Astrocyte of the spinal cord (primary cell): ENCODE data around the gene DGAT2.

Source experiments
- DNase-seq: peaks from one replicate; pipeline ENCODE4 v3.0.0; 2011; ENCODE audit warnings: low read depth, low spot score
- H3K4me3 ChIP-seq: 2 replicates; pipeline ENCODE4 v1.5.1; 2011; ENCODE audit warnings: low read depth, mild to moderate bottlenecking, low read length, moderate library complexity
- in situ Hi-C: cut with HindIII; loops from 2 replicates; pipeline ENCODE4 v1.10.0; 2017; ENCODE audit warnings: low sequenced_read_pairs
- TF ChIP-seq, protein P1 (sequence below): IDR thresholded peaks from 2 replicates; pipeline ENCODE4 v1.5.1; 2012; ENCODE audit warnings: low read depth, mild to moderate bottlenecking, low read length, inconsistent platforms

Gene DGAT2

GRCh38 chr11:75840522-75840921, 71.9 kb downstream of the DGAT2 start:
- in situ Hi-C loops: no loop called here

GRCh38 chr11:75841739-75842138, 73.2 kb downstream of the DGAT2 start:
- TF ChIP-seq, protein P1, sequence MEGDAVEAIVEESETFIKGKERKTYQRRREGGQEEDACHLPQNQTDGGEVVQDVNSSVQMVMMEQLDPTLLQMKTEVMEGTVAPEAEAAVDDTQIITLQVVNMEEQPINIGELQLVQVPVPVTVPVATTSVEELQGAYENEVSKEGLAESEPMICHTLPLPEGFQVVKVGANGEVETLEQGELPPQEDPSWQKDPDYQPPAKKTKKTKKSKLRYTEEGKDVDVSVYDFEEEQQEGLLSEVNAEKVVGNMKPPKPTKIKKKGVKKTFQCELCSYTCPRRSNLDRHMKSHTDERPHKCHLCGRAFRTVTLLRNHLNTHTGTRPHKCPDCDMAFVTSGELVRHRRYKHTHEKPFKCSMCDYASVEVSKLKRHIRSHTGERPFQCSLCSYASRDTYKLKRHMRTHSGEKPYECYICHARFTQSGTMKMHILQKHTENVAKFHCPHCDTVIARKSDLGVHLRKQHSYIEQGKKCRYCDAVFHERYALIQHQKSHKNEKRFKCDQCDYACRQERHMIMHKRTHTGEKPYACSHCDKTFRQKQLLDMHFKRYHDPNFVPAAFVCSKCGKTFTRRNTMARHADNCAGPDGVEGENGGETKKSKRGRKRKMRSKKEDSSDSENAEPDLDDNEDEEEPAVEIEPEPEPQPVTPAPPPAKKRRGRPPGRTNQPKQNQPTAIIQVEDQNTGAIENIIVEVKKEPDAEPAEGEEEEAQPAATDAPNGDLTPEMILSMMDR: no peak
- H3K4me3 ChIP-seq: no peak overlapping the region
- in situ Hi-C loops: no loop called here
- no peak for DNase-seq

More at GRCh38 chr11:75840522-75840921, 71.9 kb downstream of the DGAT2 start:
- no peak for DNase-seq
- no peak overlapping the region for H3K4me3 ChIP-seq
- TF ChIP-seq, protein P1: no peak

DNA sequence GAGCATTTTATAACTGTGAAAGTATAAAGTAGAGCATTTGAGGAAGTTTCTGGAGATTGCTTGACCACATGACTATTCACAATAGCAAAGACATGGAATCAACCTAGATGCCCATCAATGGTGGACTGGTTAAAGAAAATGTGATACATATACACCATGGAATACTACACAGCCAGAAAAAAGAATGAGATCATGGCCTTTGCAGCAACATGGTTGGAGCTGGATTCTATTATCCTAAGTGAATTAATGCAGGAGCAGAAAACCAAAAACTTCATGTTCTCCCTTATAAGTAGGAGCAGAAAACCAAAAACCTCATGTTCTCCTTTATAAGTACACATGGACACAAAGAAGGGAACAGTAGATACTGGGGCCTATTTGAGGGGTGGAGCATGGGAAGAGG, 76.7 kb downstream of the DGAT2 start:
- H3K4me3 ChIP-seq: no peak overlapping the region
- in situ Hi-C loops: no loop called here
- TF ChIP-seq, protein P1: no peak
- DNase-seq: no peak

DNA sequence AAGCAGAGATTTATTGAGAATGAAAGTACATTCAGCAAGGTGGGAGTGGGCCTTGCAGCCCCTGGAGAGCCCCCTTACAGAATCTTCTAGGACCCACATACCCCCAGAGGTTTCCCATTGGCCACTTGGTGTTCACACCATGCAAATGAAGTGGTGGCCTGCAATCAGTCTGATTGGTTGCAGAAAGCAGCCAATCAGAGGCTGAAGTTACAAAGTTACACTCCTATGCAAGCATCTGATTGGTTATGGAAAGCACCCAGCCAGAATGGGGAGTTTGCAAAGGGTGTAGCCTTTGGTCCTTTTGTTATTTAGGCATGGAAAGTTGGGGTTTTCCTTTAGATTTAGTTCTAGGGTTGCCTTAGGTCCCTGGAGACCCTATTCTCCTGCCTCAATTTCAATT, 81.3 kb downstream of the DGAT2 start:
- H3K4me3 ChIP-seq: no peak overlapping the region
- in situ Hi-C loops: no loop called here
- TF ChIP-seq, protein P1: no peak
- DNase-seq: no peak

DNA sequence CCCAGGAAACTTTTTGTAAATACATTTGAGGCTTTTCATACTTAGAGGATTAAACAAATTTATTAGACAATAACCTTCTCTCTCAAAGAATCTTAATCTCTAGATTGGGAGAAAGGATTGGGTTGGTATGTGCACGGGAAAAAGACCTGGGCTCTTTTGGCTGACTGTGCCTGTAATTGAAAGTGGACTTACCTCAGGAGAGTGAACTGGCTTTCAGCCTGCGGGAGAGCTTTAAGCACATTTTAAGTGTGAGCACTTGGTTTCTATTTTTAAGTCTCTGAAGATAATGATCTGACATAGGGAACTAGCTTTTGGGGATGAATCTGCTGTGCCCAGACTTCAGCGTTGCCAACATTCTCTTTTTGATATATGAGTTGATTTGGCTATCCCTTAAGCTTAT, 82.2 kb downstream of the DGAT2 start:
- no peak overlapping the region for H3K4me3 ChIP-seq
- in situ Hi-C loops: no loop called here
- no peak for DNase-seq
- TF ChIP-seq, protein P1: no peak
